Natural killer cell treated with Interleukin-12 subunit alpha and Interleukin-12 subunit beta and Interleukin-15 and Interleukin-18, amount 100 ng/mL, for 72 hours (primary cell): ENCODE data around the gene IGSF3. TPM values are rescaled to one million over a fixed set of nuclear protein-coding genes. Genes with fewer than 3 reads are reported as not detected.

Experiments
- ATAC-seq, 2 donors: fragments of 150-1000 bp; cut with Tn5 transposase in 1 of 2; sonication (Bioruptor Pico), chemical (Tn5 transposase) in 1 of 2; 2 replicates each; pipeline ENCODE4 v1.10.0; 2021
- DNase-seq: peaks from one replicate; pipeline ENCODE4 v3.0.0; 2022; ENCODE audit warnings: low spot score
- H3K27ac Mint-ChIP-seq, 2 donors: 1 replicate in 1 of 2; 2 replicates in 1 of 2; pipeline ENCODE4 v1.8.0; 2022; ENCODE audit warnings: mixed read lengths in 2 of 2, mild to moderate bottlenecking in 1 of 2, moderate library complexity in 1 of 2
- H3K27me3 Mint-ChIP-seq, 2 donors: 1 replicate in 1 of 2; 2 replicates in 1 of 2; pipeline ENCODE4 v1.8.0; 2022; ENCODE audit warnings: mixed read lengths in 2 of 2
- H3K36me3 Mint-ChIP-seq: one replicate; pipeline ENCODE4 v1.8.0; 2022; ENCODE audit warnings: mixed read lengths
- H3K4me1 Mint-ChIP-seq, 2 donors: 1 replicate in 1 of 2; 2 replicates in 1 of 2; pipeline ENCODE4 v1.8.0; 2022; ENCODE audit warnings: low read depth in 2 of 2, mixed read lengths in 2 of 2, mild to moderate bottlenecking in 1 of 2
- H3K4me3 Mint-ChIP-seq: one replicate; pipeline ENCODE4 v1.8.0; 2022; ENCODE audit warnings: mixed read lengths
- H3K9me3 Mint-ChIP-seq: 2 replicates; pipeline ENCODE4 v1.8.0; 2022; ENCODE audit warnings: mixed read lengths
- total RNA-seq, 2 donors: library from RNA; stranded (reverse); gene quantifications; one replicate each; pipeline ENCODE4 v1.2.3, GENCODE V29; 2022

Gene IGSF3
- total RNA-seq, 2 donors from 2014 or later = 0.24 to 0.36 TPM

GRCh38 chr1:116679828-116680628 is 12.5 kb upstream of the IGSF3 start:
- no peak for ATAC-seq
- H3K27me3 Mint-ChIP-seq = peaks cover 19 to 29% of the 10 kb centered on the region in 2 donors
- no peaks in the 10 kb centered on the region for H3K9me3 Mint-ChIP-seq
- DNase-seq = no peak
- H3K36me3 Mint-ChIP-seq = no peaks in the 10 kb centered on the region
- H3K4me1 Mint-ChIP-seq = no peaks in the 10 kb centered on the region
- H3K4me3 Mint-ChIP-seq = no peak overlapping the region
- H3K27ac Mint-ChIP-seq = no peak overlapping the region

DNA sequence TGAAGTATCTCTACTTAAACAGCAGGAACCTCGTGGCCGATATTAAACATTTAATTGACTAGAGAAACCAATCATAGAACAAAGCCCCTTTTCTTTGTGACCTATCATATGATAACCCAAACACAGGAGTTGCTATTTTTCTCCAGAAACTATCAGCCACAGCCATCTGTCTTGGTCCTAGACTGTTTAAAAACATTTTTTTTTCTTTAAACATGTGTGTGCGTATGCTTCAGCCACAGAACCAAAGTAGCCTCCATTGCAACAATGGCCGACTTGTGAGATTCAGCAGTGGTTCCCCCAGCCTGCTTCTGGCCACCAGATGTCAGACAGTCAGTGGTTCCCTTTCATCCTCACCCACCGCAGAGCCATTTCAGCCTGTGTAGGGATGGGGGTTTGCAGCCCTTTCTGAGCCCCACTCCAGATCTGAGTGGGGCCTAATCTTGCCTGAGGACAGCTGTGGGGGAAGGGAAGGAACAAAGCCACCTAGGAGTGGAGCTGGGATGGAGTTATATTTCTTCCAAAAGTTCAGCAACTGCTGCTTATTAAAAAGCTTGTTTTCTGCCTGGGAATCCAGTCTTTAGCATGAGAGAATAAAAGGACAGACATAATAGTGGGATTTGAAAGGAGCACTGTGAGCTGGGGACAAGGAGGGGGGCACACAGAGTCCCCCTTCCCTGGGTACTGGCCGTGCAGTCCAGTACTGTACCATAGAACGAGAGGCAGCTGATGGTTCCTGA is 11.7 kb upstream of the IGSF3 start:
- ATAC-seq (no peak), DNase-seq (no peak)
- H3K9me3 Mint-ChIP-seq = no peaks in the 10 kb centered on the region
- no peaks in the 10 kb centered on the region for H3K36me3 Mint-ChIP-seq
- H3K4me3 Mint-ChIP-seq = no peak overlapping the region
- no peak overlapping the region for H3K27ac Mint-ChIP-seq
- no peaks in the 10 kb centered on the region for H3K4me1 Mint-ChIP-seq
- peaks cover 22 to 34% of the 10 kb centered on the region in 2 donors for H3K27me3 Mint-ChIP-seq

- Mint-ChIP-seq H3K4me3 (no peak overlapping the region), H3K4me1 (no peaks in the 10 kb centered on the region), H3K36me3 (no peaks in the 10 kb centered on the region), H3K9me3 (no peaks in the 10 kb centered on the region), H3K27ac (no peak overlapping the region), H3K27me3 (peaks cover 26 to 40% of the 10 kb centered on the region in 2 donors)
- ATAC-seq (no peak), DNase-seq (no peak)
Measured at GRCh38 chr1:116678732-116679090, 11.2 kb upstream of the IGSF3 start.

DNA sequence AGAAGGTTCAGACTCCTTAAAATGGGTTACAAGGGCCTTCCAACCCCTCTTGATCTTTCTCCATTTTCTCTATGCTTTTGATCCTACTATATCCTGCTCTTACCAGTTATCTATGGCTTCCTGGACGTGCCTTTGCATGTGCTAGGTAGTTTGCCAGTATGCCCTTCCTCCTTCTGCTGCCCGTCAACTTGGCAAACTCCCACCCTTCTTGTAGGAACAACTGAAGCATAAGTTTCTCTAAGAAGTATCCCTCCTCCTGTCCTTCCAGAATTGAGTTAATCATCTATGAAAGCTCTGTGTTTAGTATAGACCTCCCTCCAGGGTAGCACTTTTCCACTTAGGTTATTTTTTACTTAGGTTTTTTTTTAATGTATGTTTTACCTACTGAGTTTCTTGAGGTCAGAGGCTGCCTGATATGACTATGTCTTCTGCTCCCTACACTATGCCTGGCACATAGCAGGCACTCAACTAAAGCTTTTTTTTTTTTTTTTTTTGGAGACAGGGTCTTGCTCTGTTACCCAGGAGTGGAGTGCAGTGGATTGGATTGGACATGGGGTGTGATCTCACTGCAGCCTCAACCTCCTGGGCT is 10.0 kb upstream of the IGSF3 start:
- Mint-ChIP-seq H3K27ac (no peak overlapping the region), H3K36me3 (no peaks in the 10 kb centered on the region), H3K4me1 (no peaks in the 10 kb centered on the region), H3K9me3 (no peaks in the 10 kb centered on the region), H3K4me3 (no peak overlapping the region), H3K27me3 (peaks cover 28 to 43% of the 10 kb centered on the region in 2 donors)
- DNase-seq (no peak), ATAC-seq (no peak)

DNA sequence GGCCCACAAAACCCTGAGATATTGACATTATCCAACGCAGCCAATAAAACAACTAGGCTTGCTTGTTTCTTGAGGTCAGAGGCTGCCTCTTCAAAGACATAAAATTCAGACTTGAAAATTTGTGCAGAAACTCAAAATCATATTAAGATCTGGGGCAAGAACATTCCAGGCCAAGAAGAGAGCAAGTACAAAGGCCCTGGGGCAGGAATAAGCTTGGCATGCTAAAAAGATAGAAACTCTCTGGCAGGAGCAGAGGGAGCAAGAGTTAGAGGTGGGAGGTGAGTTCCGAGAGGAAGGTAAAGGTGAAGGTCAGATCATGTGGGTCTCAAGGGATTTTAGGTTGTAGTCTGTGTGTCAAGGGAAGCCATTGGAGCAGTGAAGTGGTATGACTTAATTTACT is 8.8 kb upstream of the IGSF3 start:
- no peaks in the 10 kb centered on the region for H3K4me1 Mint-ChIP-seq

DNA sequence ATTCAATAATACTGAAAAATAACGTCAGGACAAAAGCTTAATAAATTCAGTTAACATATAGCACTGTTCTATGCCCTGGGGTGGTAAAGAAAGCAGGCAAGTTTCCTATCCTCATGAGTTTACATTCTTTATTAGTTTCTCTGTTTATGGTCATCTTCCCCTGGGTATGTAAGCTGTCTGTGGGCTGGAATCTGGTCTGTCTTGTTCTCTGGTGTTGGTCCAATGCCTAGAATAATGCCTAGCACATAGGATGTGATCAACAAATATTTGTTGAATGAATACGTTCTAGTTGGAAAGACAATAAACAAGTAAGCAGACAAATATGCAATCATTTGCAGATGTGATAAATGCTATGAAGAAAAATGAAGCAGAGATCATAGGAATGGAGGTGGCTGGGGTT is 7.2 kb upstream of the IGSF3 start:
- ATAC-seq = no peak
- peaks cover 37 to 50% of the 10 kb centered on the region in 2 donors for H3K27me3 Mint-ChIP-seq
- no peak overlapping the region for H3K27ac Mint-ChIP-seq
- no peaks in the 10 kb centered on the region for H3K36me3 Mint-ChIP-seq
- no peak overlapping the region for H3K4me3 Mint-ChIP-seq
- H3K9me3 Mint-ChIP-seq = no peaks in the 10 kb centered on the region
- no peak for DNase-seq
- no peaks in the 10 kb centered on the region for H3K4me1 Mint-ChIP-seq

More for the DNA sequence above, 8.8 kb upstream of the IGSF3 start:
- ATAC-seq (no peak), DNase-seq (no peak)
- H3K9me3 Mint-ChIP-seq = no peaks in the 10 kb centered on the region
- H3K36me3 Mint-ChIP-seq = no peaks in the 10 kb centered on the region
- no peak overlapping the region for H3K4me3 Mint-ChIP-seq
- peaks cover 30 to 43% of the 10 kb centered on the region in 2 donors for H3K27me3 Mint-ChIP-seq
- no peak overlapping the region for H3K27ac Mint-ChIP-seq

DNA sequence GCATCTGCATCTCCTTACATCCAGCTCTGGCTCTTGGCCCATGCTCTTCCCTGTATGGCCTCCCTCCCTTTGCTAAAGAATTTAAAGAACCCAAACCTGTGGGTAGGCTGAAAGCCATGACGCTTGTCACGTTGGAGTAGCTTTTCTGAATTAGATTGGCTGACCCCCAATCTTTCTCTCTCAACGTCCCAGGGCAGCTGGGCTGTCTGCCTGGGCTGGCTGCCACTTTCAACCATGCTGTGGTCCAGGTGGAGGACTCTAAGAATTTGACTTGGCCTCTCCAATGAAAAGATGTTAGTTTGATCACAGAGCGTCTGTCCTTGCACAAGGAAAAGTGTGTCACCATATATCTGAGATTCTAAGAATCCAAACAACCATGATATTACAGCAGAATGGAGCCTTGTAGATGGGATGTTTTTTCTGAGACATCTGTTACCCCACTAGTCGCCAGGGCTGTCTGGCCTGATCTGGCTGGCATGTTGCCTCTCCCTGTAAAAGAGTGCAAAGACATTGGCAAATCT is 6.5 kb upstream of the IGSF3 start:
- Mint-ChIP-seq H3K4me3 (no peak overlapping the region), H3K36me3 (no peaks in the 10 kb centered on the region), H3K27ac (no peak overlapping the region), H3K9me3 (no peaks in the 10 kb centered on the region), H3K27me3 (peaks cover 37 to 55% of the 10 kb centered on the region in 2 donors), H3K4me1 (no peaks in the 10 kb centered on the region)
- DNase-seq (no peak), ATAC-seq (no peak)

DNA sequence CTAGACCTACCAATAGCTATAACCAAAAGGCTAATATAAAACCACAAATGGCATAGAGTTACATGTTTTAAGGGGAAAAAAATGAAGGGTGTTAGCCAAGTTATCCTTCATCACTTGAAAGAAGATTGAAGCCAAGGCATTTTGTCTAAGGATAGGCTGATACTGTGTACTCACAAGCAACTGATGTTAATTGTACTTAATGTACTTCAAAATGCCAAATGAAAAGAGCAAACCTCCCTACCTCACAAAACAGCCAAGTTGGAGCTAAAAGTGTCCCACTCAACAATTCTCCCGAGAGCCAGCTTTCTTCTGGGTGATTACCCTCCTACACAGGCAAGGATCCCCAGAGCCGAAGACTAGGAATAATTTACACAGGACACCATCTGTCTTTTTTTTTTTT is 4.4 kb upstream of the IGSF3 start:
- ATAC-seq = no peak
- no peak overlapping the region for H3K4me3 Mint-ChIP-seq
- H3K27me3 Mint-ChIP-seq = peaks cover 25 to 44% of the 10 kb centered on the region in 2 donors
- H3K9me3 Mint-ChIP-seq = no peaks in the 10 kb centered on the region
- H3K36me3 Mint-ChIP-seq = no peaks in the 10 kb centered on the region
- H3K27ac Mint-ChIP-seq = no peak overlapping the region
- no peaks in the 10 kb centered on the region for H3K4me1 Mint-ChIP-seq
- DNase-seq = no peak

DNA sequence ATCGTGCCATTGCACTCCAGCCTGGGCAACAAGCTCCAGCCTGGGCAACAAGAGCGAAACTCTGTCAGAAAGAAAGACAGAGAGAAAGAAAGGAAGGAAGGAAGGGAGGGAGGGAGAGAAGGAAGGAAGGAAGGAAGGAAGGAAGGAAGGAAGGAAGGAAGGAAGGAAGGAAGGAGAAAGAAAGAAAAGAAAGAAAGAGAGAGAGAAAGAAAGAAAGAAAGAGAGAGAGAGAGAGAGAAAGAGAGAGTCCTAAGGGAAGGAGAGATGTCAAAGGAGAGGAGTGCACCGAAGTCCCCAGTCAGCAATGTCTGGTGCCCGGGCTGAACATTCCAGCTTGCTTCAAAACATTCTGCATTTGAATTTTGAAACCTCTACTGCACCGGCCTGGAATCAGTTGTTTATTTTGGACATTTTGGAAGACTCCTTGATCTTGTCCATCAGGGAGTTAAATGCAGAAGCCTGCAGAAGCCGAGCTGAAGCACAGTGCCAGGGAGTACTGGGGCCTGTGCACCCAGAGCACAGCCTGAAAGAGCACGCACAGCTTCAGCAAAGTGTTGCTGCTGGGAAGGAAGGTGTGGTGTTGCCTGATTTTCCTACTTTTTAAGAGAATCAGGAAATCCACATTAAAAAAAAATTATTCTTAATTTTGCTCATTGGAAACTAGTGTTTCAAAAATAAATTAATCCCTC is 3.7 kb upstream of the IGSF3 start:
- DNase-seq (no peak), ATAC-seq (no peak)
- no peak overlapping the region for H3K27ac Mint-ChIP-seq
- H3K27me3 Mint-ChIP-seq = peaks cover 23 to 46% of the 10 kb centered on the region in 2 donors
- no peaks in the 10 kb centered on the region for H3K4me1 Mint-ChIP-seq
- H3K36me3 Mint-ChIP-seq = no peaks in the 10 kb centered on the region
- H3K9me3 Mint-ChIP-seq = no peaks in the 10 kb centered on the region
- no peak overlapping the region for H3K4me3 Mint-ChIP-seq

DNA sequence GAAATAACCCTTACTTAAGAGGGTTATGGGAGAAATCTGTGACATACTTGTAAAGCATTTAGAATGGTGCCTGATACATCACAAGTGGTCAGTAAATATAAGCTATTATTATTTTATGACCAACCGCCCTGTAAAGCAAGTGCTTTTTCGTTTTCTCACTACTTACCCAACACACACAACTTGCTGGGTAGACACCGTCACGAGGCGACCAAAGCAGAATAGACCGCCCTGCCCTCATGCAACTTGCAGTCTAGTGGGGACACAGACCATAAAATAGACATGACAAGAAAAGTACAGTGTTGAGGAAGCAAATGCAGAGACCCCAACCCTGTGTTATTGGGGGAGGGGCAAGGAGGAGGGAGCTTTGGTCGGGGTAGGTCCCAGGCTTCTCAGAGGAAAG is 744 bp upstream of the IGSF3 start:
- H3K27me3 Mint-ChIP-seq = peaks cover 31 to 54% of the 10 kb centered on the region in 2 donors

GRCh38 chr1:116667078-116667574 is 407 bp downstream of the IGSF3 start:
- H3K9me3 Mint-ChIP-seq = no peaks in the 10 kb centered on the region
- no peaks in the 10 kb centered on the region for H3K4me1 Mint-ChIP-seq
- peak overlapping the region; percentile 70 for H3K4me3 Mint-ChIP-seq
- no peak for ATAC-seq
- no peak overlapping the region for H3K27ac Mint-ChIP-seq
- peaks cover 39 to 64% of the 10 kb centered on the region in 2 donors for H3K27me3 Mint-ChIP-seq
- H3K36me3 Mint-ChIP-seq = no peaks in the 10 kb centered on the region
- DNase-seq = no peak

More for the DNA sequence above, 744 bp upstream of the IGSF3 start:
- Mint-ChIP-seq H3K36me3 (no peaks in the 10 kb centered on the region), H3K4me1 (no peaks in the 10 kb centered on the region), H3K27ac (no peak overlapping the region), H3K4me3 (peak overlapping the region; percentile 65), H3K9me3 (no peaks in the 10 kb centered on the region)
- ATAC-seq = no peak
- no peak for DNase-seq

- no peaks in the 10 kb centered on the region for H3K36me3 Mint-ChIP-seq
- H3K9me3 Mint-ChIP-seq = no peaks in the 10 kb centered on the region
- H3K4me1 Mint-ChIP-seq = no peaks in the 10 kb centered on the region
- DNase-seq (no peak), ATAC-seq (no peak)
- H3K27me3 Mint-ChIP-seq = peaks cover 37 to 64% of the 10 kb centered on the region in 2 donors
- peak overlapping the region; percentile 70 for H3K4me3 Mint-ChIP-seq
- H3K27ac Mint-ChIP-seq = no peak overlapping the region
Measured at GRCh38 chr1:116666187-116667077, 1.1 kb downstream of the IGSF3 start.

GRCh38 chr1:116664978-116665371 is 2.6 kb downstream of the IGSF3 start:
- Mint-ChIP-seq H3K36me3 (no peaks in the 10 kb centered on the region), H3K27ac (no peak overlapping the region), H3K9me3 (no peaks in the 10 kb centered on the region), H3K4me1 (no peaks in the 10 kb centered on the region), H3K4me3 (no peak overlapping the region), H3K27me3 (peaks cover 30 to 60% of the 10 kb centered on the region in 2 donors)
- DNase-seq (no peak), ATAC-seq (no peak)
